ENCODE data around the gene RARRES1.

The RARRES1 gene

DNA sequence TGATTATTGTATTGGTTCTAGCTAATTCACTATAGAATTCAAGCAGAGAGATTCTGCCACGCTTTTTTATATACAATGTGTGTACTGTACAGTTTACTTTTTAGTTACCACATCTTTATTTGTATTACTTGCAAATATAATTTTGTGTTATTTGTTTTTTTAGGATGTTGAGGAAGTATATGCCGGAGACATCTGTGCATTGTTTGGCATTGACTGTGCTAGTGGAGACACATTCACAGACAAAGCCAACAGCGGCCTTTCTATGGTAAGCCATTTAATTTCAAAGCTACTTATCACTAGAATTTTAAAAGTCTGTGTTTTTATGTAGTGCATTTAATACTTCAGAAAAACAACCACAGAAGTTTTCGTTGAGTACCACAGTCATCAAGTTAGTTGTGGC lies 71.5 kb downstream of the RARRES1 start:
- no peak overlapping the region for H3K4me3 ChIP-seq (ENCODE audit: low read length)

DNA sequence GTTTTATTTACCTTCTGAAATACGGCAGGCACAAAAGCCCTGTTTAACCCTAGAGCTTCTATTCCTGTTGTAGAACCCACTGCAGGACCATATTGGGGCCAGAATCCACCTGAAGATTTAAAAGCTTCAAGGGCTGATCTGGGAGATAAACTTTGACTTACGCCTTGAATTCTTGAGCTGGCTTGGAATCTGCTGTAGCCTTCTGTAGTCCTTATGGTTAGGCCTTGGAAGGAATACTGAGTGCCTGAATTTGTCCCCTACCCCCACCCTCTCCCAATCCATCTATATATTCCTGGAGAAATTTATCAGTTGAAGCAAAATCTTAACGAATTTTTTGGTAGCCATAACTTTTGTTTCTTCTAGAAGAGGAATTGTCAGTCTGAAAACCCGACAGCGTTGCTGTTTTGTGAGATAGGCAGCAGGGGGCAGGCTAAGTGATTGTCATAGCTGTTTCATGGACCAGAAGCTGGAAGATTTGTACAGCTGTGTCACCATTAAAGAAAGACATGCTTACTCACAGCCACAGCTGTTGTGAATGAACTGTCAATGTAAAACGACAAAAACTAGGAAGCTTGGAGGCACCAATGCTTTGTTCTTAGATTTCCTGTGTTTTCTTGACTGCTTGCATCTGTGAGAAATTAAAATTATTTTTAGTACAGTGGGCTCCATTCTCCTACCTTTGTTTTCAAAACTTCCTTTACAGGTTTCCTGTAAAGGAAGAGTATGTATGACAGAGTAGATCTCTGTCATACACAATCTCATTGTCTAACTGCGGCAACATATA lies 72.6 kb downstream of the RARRES1 start:
- no peak overlapping the region for H3K4me3 ChIP-seq (ENCODE audit: low read length)
- peak; percentile 50 for DNase-seq (ENCODE audit: low read depth, low spot score)

More for the DNA sequence above, 71.5 kb downstream of the RARRES1 start:
- no peak for DNase-seq (ENCODE audit: low read depth, low spot score)

DNA sequence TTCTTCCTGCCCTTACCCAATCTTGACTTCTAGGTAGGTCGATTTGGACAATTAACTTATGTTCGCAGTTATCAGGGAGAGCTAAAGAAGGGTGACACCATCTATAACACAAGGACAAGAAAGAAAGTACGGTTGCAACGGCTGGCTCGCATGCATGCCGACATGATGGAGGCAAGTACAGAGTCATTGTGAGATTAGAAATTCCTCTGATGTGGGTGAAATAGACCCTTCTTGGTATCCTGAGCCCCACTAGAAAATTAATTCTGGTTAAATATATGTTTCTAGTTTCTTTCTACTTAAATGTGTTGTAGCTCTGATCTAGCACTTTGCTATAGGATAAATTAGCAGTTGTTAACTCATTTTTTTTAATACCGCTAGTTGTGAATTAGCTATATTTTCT lies 73.4 kb downstream of the RARRES1 start:
- no peak overlapping the region for H3K4me3 ChIP-seq (ENCODE audit: low read length)
- DNase-seq (ENCODE audit: low read depth, low spot score) = no peak

DNA sequence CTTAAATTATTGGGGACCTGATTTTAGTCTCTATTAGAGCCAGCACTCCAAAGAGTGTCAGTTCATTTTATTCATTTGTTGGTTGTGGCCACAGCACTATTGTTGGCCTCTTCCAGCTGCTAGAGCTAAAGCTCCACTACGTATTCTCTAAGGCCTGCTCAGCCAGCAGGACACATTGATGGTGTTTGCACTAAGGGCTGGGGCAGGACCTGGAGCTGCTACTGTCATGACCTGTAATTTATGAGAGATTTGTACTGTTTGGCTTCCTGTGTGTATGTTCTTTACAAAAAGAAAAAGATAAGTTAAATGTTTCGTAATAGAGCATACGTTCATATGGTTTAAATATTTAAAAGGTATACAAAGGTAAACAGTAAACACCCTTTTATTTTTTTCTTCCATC lies 79.8 kb downstream of the RARRES1 start:
- DNase-seq (ENCODE audit: low read depth, low spot score) = no peak

DNA sequence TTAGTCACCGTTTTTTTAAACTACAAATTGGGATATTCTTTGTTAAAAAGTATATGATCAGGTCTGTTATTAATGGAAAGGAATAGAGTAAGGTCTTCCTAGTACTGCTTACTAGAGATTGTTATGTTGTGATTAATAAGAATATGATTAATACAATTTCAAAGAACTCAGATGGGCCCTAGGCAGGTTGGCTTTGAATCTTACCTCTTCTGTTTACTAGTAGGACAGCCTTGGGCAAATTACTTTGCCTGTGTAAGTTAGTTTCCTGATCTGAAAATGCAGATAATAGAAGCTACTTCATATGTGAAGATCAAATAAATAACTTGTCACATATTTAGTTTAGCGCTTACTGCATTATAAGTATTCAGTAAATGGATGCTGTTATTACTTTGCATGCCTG lies 81.1 kb downstream of the RARRES1 start:
- no peak for DNase-seq (ENCODE audit: low read depth, low spot score)

More for the DNA sequence above, 79.8 kb downstream of the RARRES1 start:
- no peak overlapping the region for H3K4me3 ChIP-seq (ENCODE audit: low read length)

DNA sequence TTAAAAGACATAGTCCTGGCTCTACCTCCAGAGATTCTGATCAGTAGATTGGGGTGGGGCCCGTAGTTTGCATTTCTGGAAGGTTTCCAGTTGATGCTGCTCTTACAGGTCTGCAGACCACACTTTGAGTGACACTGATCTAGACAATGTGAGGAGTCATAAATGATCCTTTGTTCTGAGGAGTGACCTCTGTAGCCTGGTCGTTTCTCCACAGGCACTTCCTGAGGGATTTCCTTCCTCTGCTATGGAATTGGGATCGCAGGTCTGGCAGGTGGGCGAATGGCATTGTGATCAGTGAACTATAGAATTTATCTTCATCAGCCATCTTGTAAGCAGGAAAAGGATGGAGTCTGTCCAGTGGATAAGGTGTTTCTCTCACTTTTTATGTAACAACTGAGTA lies 82.5 kb downstream of the RARRES1 start:
- no peak for DNase-seq (ENCODE audit: low read depth, low spot score)
- H3K4me3 ChIP-seq (ENCODE audit: low read length) = no peak overlapping the region

More for the DNA sequence above, 81.1 kb downstream of the RARRES1 start:
- no peak overlapping the region for H3K4me3 ChIP-seq (ENCODE audit: low read length)
